ENCODE measurements around the gene RANBP17. TPM values are rescaled to one million over a fixed set of nuclear protein-coding genes. Genes with fewer than 3 reads are reported as not detected.

Gene RANBP17
- polyA plus RNA-seq, 1 donor: 22.3 TPM

GRCh38 chr5:171300358-171300757, 438.5 kb downstream of the RANBP17 start:
- DNase-seq: no peak

GRCh38 chr5:171306166-171306565, 444.3 kb downstream of the RANBP17 start:
- no peak for DNase-seq

GRCh38 chr5:171306781-171307591, 445.2 kb downstream of the RANBP17 start:
- no peak for DNase-seq

- DNase-seq: no peak
Observed at GRCh38 chr5:171307789-171308452, 446.1 kb downstream of the RANBP17 start.

GRCh38 chr5:171308453-171309275, 446.8 kb downstream of the RANBP17 start, which contains the start of gene TLX3:
Gene TLX3, plus strand, starts transcription at chr5:171309248. Its CDS starts 118 bp downstream, at chr5:171309366.
- DNase-seq: no peak

- no peak for DNase-seq
Observed at GRCh38 chr5:171309276-171310211, 447.7 kb downstream of the RANBP17 start.

- DNase-seq: no peak
Observed at GRCh38 chr5:171310212-171310818, 448.5 kb downstream of the RANBP17 start.

- no peak for DNase-seq
Observed at GRCh38 chr5:171310819-171311321, 449.1 kb downstream of the RANBP17 start.

- DNase-seq: no peak
Observed at GRCh38 chr5:171311322-171312077, 449.7 kb downstream of the RANBP17 start.

- no peak for DNase-seq
Observed at GRCh38 chr5:171312129-171312974, 450.5 kb downstream of the RANBP17 start.

GRCh38 chr5:171313481-171314206, 451.8 kb downstream of the RANBP17 start:
- no peak for DNase-seq

- no peak for DNase-seq
Observed at GRCh38 chr5:171314728-171315385, 453.0 kb downstream of the RANBP17 start.

GRCh38 chr5:171315386-171315891, 453.6 kb downstream of the RANBP17 start:
- DNase-seq: no peak

GRCh38 chr5:171315925-171316257, 454.1 kb downstream of the RANBP17 start:
- DNase-seq: no peak

- no peak for DNase-seq
Observed at GRCh38 chr5:171316258-171317121, 454.7 kb downstream of the RANBP17 start.

GRCh38 chr5:171317230-171317629, 455.4 kb downstream of the RANBP17 start:
- DNase-seq: no peak

GRCh38 chr5:171318026-171318425, 456.2 kb downstream of the RANBP17 start:
- no peak for DNase-seq
